Subcutaneous abdominal adipose tissue (tissue), 5 donors: ENCODE measurements around the gene GCK.

Source experiments
- H3K27ac ChIP-seq: one replicate; pipeline ENCODE4 v1.7.0; 2013; ENCODE audit warnings: low read depth, mild to moderate bottlenecking, inconsistent platforms, low read length, moderate library complexity
- H3K27me3 ChIP-seq, 5 donors: one replicate each; pipeline ENCODE4 v1.7.0; 2013; ENCODE audit warnings: low read length in 5 of 5, inconsistent platforms in 1 of 5; ENCODE audit not compliant: control insufficient read depth in 5 of 5, insufficient read depth in 4 of 5
- H3K36me3 ChIP-seq, 5 donors: one replicate each; pipeline ENCODE4 v1.7.0; 2013; ENCODE audit warnings: low read length in 5 of 5; ENCODE audit not compliant: control insufficient read depth in 5 of 5, insufficient read depth in 5 of 5
- H3K4me1 ChIP-seq, 5 donors: one replicate each; pipeline ENCODE4 v1.7.0; 2013; ENCODE audit warnings: low read length in 5 of 5, mild to moderate bottlenecking in 3 of 5, moderate library complexity in 1 of 5; ENCODE audit not compliant: control insufficient read depth in 5 of 5, insufficient read depth in 5 of 5
- H3K4me3 ChIP-seq, 5 donors: one replicate each; pipeline ENCODE4 v1.7.0; 2013; ENCODE audit warnings: low read length in 5 of 5, low read depth in 1 of 5
- H3K9ac ChIP-seq, 5 donors: one replicate each; pipeline ENCODE4 v1.7.0; 2013; ENCODE audit warnings: low read length in 5 of 5, mild to moderate bottlenecking in 4 of 5, moderate library complexity in 3 of 5
- H3K9me3 ChIP-seq, 5 donors: one replicate each; pipeline ENCODE4 v1.7.0; 2013; ENCODE audit warnings: low read length in 5 of 5; ENCODE audit not compliant: control insufficient read depth in 5 of 5
- donor health status: healthy.
- donor health status: healthy.
- donor health status: healthy.
- donor health status: healthy.
- donor health status: healthy.

GCK gene

DNA sequence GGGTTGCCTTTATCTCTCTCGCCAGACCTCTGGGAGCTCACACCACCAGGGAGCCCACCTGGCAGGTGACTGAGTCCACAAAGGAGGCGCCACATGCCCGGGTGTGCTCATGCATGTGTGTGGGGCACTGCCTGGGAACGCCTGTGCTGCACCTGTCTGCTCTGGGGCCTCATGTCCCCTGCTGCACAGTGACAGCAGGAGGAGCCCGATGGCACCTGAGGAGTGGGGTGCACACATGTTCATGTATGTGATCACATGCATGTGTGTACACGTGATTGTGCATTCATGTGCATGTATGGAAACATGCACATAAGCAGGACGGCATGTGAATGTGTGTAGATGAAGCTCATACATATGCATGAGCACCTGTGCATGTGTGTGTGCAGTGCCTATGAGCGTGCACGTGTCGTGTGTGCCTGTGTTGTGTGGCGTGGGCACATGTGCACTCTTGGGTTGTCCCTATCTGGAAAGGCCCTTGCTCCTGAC lies 33.6 kb upstream of the GCK start:
- Histone ChIP-seq H3K4me1 (no peaks in the 10 kb centered on the region), H3K27me3 (peaks cover 15 to 41% (median 26%) of the 10 kb centered on the region in 5 donors), H3K27ac (no peak overlapping the region), H3K36me3 (no peaks in the 10 kb centered on the region), H3K9ac (no peak overlapping the region), H3K4me3 (no peak overlapping the region), H3K9me3 (peaks cover 0 to 15% (median 4%) of the 10 kb centered on the region in 5 donors)

DNA sequence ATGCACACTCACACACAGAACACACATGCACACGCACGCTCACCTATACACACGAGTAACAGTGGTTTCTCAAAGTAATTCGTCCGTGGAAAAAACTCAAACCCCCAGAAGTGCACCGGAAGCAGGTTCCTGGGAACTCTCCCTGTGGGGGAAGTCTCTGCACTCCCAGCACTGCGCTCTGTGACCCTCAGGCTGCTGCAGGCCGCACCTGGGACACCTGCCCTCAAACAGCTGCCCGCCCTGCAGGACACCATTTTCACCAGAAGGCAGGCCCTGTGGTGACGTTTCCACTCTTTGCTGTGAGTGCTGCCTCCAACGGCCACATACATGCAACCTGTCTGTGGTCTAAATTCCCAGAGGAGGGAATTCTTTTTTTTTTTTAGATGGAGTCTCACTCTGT lies 32.8 kb upstream of the GCK start:
- Histone ChIP-seq H3K27me3 (peaks cover 15 to 41% (median 25%) of the 10 kb centered on the region in 5 donors), H3K4me1 (no peaks in the 10 kb centered on the region), H3K9me3 (peaks cover 0 to 15% (median 4%) of the 10 kb centered on the region in 5 donors), H3K4me3 (no peak overlapping the region), H3K9ac (no peak overlapping the region), H3K36me3 (no peaks in the 10 kb centered on the region), H3K27ac (no peak overlapping the region)

DNA sequence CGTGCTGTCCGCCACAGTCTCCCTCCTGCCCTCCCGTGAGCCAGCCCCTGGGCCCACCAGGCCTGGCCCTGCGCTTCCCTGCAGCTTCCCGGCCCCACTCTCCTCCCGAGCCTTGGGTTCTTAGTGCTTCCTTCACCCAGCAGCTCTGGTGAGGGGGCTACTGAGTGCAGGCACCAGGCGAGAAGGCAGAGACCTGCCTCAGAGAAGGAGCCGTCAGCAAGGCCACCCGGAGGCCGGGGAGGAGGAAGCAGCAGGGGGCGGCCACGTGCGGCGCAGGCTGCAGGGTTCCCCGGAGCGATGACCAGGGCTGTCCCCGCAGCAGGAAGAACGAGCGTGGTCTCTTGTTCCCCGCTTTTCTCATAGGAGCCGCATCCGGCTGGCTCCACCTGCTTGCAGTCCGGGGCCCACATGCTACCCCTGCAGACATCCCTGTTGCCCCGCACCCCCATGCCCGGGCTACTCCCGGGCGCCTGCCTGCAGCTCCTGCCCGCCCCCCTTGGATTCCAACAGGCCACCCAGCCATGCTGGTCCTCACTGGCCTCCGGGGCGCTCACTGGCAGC lies 32.1 kb upstream of the GCK start:
- peaks cover 13 to 39% (median 23%) of the 10 kb centered on the region in 5 donors for H3K27me3 ChIP-seq
- no peaks in the 10 kb centered on the region for H3K36me3 ChIP-seq
- H3K27ac ChIP-seq, result no peak overlapping the region
- no peaks in the 10 kb centered on the region for H3K4me1 ChIP-seq
- H3K9me3 ChIP-seq, result peaks cover 0 to 15% (median 4%) of the 10 kb centered on the region in 5 donors
- H3K4me3 ChIP-seq, result no peak overlapping the region
- H3K9ac ChIP-seq, result no peak overlapping the region

DNA sequence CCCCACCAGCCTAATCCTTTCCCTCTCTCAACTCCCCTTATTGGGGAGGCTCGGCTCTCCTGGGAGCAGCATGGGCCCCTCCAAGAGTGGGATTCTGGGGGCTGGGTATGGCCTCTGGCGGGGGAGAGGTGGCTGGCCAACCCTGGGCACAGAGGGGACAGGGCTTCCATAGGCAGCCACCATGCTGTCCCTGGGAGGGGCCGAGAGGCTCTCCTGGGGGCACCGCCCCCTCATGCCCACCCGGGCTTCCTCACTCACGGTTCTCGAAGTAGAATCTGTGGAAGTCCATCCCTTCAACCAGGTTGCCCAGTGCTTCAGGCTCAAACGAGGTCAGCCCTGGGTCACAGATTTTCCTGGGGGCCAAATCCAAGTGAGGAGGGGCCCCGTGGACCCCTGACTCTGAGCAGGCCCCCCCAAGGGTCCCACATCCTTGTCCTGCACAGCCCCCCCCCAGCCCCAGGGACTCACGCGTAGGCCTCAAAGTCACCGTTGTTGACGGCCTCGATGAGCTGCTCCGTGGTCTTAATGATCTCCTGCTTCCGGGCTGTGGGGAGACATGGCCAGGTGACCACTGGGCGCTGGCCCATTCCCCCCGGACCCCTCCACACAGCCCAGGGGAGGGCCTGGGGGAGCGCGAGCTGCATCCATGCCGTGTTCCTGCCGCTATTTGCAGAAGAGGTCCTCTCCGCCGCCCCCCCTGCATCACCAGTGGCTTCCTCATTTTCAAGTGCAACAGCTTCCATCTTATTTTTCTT lies 31.3 kb upstream of the GCK start:
- no peak overlapping the region for H3K4me3 ChIP-seq
- H3K27ac ChIP-seq, result no peak overlapping the region
- H3K4me1 ChIP-seq, result no peaks in the 10 kb centered on the region
- H3K9ac ChIP-seq, result no peak overlapping the region
- H3K27me3 ChIP-seq, result peaks cover 5 to 31% (median 16%) of the 10 kb centered on the region in 5 donors
- H3K9me3 ChIP-seq, result peaks cover 0 to 15% (median 4%) of the 10 kb centered on the region in 5 donors
- H3K36me3 ChIP-seq, result no peaks in the 10 kb centered on the region

DNA sequence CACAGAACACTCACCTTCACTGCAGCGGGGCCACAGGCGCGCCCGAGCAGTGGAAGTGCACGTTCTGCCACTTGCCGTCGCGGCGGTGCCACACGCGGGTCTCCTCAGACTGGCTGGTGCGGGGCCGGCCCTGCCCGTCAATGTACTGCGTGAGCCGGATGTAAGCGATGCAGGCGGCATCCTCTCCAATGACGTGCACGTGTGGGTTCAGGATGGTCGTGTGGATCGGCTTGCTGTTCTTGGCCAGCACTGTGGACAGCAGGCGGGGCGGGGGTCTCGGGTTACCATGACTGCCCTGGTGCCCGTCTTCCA lies 30.8 kb upstream of the GCK start:
- Histone ChIP-seq H3K36me3 (no peaks in the 10 kb centered on the region), H3K27ac (no peak overlapping the region), H3K27me3 (peaks cover 3 to 26% (median 14%) of the 10 kb centered on the region in 5 donors)

DNA sequence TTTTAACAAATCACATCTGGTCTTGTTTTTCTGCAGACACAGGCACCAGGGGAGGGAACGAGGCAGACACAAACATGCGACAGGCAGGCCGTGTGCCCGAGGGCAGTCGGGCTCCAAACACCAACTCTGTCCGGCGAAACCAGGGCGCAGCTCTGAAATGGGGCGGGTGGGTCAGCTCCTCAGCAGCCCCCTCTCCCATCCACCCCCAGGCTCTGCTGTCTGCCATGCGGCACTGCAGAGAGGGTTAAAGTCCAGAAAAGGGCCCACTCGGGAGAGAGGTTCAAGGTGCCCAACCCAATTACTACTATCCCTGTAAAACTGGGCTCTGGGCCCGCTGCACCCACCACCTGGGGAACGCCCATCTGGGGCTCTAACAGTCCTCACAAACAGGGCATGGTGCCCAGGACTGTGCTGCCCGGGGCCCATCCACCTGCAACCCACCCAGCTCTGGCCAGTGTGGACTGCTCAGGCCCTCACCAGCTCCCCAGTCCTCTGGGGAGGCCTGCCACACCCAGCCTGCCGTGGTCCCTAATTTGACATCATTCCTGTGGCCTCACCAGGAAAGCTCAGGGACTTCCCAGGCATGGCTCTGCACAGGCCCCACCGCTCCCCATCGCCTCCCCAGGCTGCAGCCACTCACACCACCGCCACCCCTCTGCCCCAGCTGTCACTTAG lies 30.3 kb upstream of the GCK start:
- no peak overlapping the region for H3K27ac ChIP-seq
- H3K4me1 ChIP-seq, result no peaks in the 10 kb centered on the region
- peaks cover 3 to 22% (median 14%) of the 10 kb centered on the region in 5 donors for H3K27me3 ChIP-seq
- H3K4me3 ChIP-seq, result no peak overlapping the region
- H3K9me3 ChIP-seq, result peaks cover 0 to 15% (median 4%) of the 10 kb centered on the region in 5 donors
- peaks cover 0 to 2% (median 0%) of the 10 kb centered on the region in 5 donors for H3K36me3 ChIP-seq
- no peak overlapping the region for H3K9ac ChIP-seq

More for the DNA sequence above, 30.8 kb upstream of the GCK start:
- Histone ChIP-seq H3K4me1 (no peaks in the 10 kb centered on the region), H3K9ac (no peak overlapping the region), H3K9me3 (peaks cover 0 to 15% (median 4%) of the 10 kb centered on the region in 5 donors), H3K4me3 (no peak overlapping the region)

DNA sequence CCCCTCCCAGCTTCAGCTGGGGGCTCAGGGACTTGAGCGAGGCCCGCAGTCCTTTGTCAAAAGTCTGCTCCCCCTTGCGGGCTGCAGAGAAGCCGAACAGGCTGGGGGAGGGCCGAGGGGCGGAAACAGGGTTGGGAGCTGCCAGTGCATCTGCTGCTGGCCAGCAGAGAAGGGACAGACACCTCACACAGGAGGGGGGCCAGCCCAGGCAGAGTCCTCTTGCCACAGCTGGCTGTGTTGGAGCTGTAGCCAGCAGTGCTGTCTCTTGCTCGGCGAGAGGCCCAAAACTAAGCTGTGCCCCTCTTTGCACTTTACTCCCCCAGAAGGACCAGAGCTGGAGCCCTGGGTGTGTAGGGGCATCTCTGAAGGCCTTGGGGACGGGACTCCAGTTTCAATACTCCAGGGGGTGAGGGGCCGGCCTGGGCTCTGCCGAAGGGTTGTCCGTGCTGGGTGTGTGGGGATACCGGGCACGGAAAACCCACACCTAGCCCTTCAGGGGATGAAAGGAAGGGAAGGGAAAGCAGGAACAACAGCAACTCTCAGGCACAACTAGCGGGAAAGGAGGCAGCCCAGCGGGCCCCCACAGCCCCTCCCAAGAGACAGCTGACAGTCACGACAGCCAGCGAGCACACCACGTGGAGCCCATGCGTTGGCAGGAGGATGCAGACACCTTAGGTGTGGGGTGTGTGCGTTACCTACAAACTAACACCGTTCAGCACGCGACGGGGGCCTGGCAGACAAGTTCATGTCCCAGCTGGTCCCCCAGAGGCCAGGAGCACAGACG lies 29.4 kb upstream of the GCK start:
- Histone ChIP-seq H3K36me3 (peaks cover 0 to 7% (median 3%) of the 10 kb centered on the region in 5 donors), H3K9ac (no peak overlapping the region), H3K4me3 (no peak overlapping the region), H3K9me3 (peaks cover 0 to 15% (median 4%) of the 10 kb centered on the region in 5 donors), H3K4me1 (no peaks in the 10 kb centered on the region), H3K27me3 (peaks cover 3 to 21% (median 14%) of the 10 kb centered on the region in 5 donors), H3K27ac (no peak overlapping the region)

DNA sequence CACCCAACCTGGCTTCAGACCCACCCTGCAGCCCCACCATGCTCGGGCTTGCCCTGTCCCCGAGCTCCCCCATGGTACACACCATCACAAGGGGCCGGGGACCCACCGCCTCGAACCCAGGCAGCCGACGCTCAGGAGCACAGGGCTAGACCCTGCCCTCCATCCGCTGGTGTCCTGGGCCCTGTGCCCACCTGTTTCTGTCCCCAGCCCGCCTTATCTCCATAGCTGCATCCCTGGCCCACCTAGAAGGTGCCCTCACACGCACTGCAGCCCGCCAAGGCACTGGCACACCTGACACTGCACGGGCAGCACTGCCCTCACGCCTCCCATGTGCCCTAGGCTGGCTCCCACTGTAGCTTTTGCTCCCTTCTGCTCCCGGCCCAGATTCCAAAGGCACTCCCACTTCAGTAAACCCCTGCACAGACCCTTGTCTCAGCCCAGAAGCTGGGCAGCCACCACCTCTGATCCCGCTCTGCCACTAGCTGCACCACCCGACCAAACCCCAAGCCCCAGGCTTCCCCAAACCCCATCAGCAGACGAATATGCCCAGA lies 28.7 kb upstream of the GCK start:
- Histone ChIP-seq H3K27me3 (peaks cover 3 to 18% (median 12%) of the 10 kb centered on the region in 5 donors), H3K4me1 (no peaks in the 10 kb centered on the region), H3K9me3 (peaks cover 0 to 15% (median 4%) of the 10 kb centered on the region in 5 donors), H3K9ac (no peak overlapping the region), H3K4me3 (no peak overlapping the region), H3K36me3 (peaks cover 0 to 13% (median 10%) of the 10 kb centered on the region in 5 donors), H3K27ac (no peak overlapping the region)

DNA sequence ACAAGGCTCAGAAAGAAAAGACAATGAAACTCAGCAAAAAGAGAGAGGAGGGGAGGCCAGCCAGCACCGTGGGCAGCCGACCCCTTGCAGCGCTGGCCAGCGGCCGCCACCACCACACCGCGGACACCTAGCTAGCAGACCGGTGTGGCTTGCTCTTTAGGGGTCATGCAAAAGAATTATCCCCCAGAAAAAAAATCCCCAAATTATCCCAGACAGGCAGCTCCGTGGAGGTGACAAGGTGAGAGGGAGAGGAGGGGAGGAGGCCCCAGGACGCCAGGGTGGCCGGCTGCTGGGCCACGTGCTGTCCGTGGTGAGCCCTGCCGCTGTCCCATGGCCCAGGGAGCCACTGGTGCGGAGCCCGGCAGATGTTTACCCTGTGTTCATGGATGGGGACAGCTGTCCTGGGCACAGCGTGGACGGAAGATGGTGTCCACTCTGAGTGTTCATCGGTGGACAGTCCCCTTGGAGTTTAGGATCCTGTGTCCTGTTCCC lies 28.0 kb upstream of the GCK start:
- H3K9ac ChIP-seq, result no peak overlapping the region
- no peak overlapping the region for H3K4me3 ChIP-seq

More for the DNA sequence above, 28.0 kb upstream of the GCK start:
- Histone ChIP-seq H3K27me3 (peaks cover 3 to 16% (median 11%) of the 10 kb centered on the region in 5 donors), H3K36me3 (peaks cover 0 to 20% (median 16%) of the 10 kb centered on the region in 5 donors), H3K4me1 (no peaks in the 10 kb centered on the region), H3K27ac (no peak overlapping the region), H3K9me3 (peaks cover 0 to 15% (median 4%) of the 10 kb centered on the region in 5 donors)
